Dermis blood vessel endothelial cell (primary cell): Measurements from ENCODE around the gene TACR1. TPM values are rescaled to one million over a fixed set of nuclear protein-coding genes. Genes with fewer than 3 reads are reported as not detected.
A peak's percentile ranks its signal among the peaks of the same experiment; 100 is the strongest.

Experiments
- DNase-seq: peaks from one replicate; pipeline ENCODE4 v3.0.0; 2010
- total RNA-seq: library from RNA; depleted of rRNA; stranded (reverse); fragments of >200 nt; gene quantifications from 2 replicates; pipeline ENCODE4 v1.2.3, GENCODE V29; 2014

Gene TACR1
- total RNA-seq, 1 donor from 2014 or later = not detected

GRCh38 chr2:75140288-75140687 is 59.0 kb downstream of the TACR1 start:
- no peak for DNase-seq

- no peak for DNase-seq
These were observed 60.1 kb downstream of the TACR1 start for GRCh38 chr2:75139171-75139570.

- DNase-seq = no peak
These were observed 60.8 kb downstream of the TACR1 start for GRCh38 chr2:75138528-75138927.

GRCh38 chr2:75135776-75136400 is 63.4 kb downstream of the TACR1 start:
- no peak for DNase-seq

- no peak for DNase-seq
These were observed 64.5 kb downstream of the TACR1 start for GRCh38 chr2:75134860-75135259.

GRCh38 chr2:75133621-75134570 is 65.4 kb downstream of the TACR1 start:
- no peak for DNase-seq

GRCh38 chr2:75130171-75130570 is 69.1 kb downstream of the TACR1 start:
- no peak for DNase-seq

GRCh38 chr2:75123876-75124275 is 75.4 kb downstream of the TACR1 start:
- DNase-seq = no peak

- DNase-seq = no peak
These were observed 86.0 kb downstream of the TACR1 start for GRCh38 chr2:75113231-75113869.

GRCh38 chr2:75108937-75109482 is 90.3 kb downstream of the TACR1 start:
- DNase-seq = no peak

- DNase-seq = no peak
These were observed 97.3 kb downstream of the TACR1 start for GRCh38 chr2:75102011-75102410.

GRCh38 chr2:75100801-75101151 is 98.5 kb downstream of the TACR1 start:
- no peak for DNase-seq

- no peak for DNase-seq
These were observed 99.1 kb downstream of the TACR1 start for GRCh38 chr2:75100011-75100800.

GRCh38 chr2:75099521-75099922 is 99.8 kb downstream of the TACR1 start:
- DNase-seq = no peak

GRCh38 chr2:75098856-75099255 is 100.5 kb downstream of the TACR1 start:
- peak; percentile 24 for DNase-seq

GRCh38 chr2:75097831-75098230 is 101.5 kb downstream of the TACR1 start:
- DNase-seq = no peak

- DNase-seq = no peak
These were observed 104.9 kb downstream of the TACR1 start for GRCh38 chr2:75094405-75094804.

GRCh38 chr2:75090770-75091515 is 108.4 kb downstream of the TACR1 start:
- DNase-seq = no peak

GRCh38 chr2:75089471-75089870 is 109.8 kb downstream of the TACR1 start:
- no peak for DNase-seq

GRCh38 chr2:75088791-75089190 is 110.5 kb downstream of the TACR1 start:
- no peak for DNase-seq

GRCh38 chr2:75087736-75088135 is 111.6 kb downstream of the TACR1 start:
- no peak for DNase-seq

- DNase-seq = no peak
These were observed 119.7 kb downstream of the TACR1 start for GRCh38 chr2:75079575-75079974.
